ENCODE data around the gene PDLIM4. TPM values are rescaled to one million over a fixed set of nuclear protein-coding genes. Genes with fewer than 3 reads are reported as not detected.

The PDLIM4 gene
- total RNA-seq, 1 experiment from 2014 or later = 7.6 TPM

DNA sequence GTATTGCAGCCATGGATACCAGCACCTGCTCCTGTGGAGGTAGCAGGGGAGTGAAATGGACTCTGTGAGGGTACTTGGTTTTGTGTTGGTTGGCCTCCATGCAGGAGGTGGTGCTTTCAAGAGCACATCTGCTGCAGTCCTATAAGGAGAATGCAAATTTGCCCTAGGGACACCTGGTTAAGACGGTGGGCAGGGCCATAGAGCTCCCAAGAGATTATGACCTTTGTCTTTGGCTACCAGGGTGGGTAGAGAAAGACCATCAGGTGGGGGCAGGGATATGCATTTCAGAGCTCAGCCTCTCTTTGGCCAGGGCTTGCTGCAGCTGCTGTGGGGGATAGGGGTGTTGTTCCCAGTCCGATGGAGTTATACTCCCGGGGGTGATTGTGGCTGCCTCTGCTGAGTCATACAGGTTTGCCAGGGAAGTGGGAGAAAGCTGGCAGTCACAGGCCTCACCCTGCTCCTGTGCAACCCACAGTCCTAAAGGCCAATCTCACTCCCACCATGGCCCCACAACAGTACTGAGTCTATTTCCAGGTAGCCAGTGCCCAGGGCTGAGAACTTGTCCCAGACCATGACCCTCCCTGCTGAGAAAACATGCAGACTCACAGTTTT, 14.0 kb upstream of the PDLIM4 start:
- Histone ChIP-seq H4K20me1 (ENCODE audit: control insufficient read depth, insufficient read depth, insufficient read length) (no peaks in the 10 kb centered on the region), H2AK5ac (ENCODE audit: insufficient read length, low read length) (no peak overlapping the region), H3K27me3 (ENCODE audit: insufficient read depth, low read length) (no peaks in the 10 kb centered on the region), H3K79me2 (ENCODE audit: insufficient read depth, low read length) (no peaks in the 10 kb centered on the region), H4K8ac (replicated peaks; ENCODE audit: insufficient read length, low read depth, low read length) (no peak overlapping the region), H3K56ac (ENCODE audit: insufficient read length, low read depth, low read length) (no peak overlapping the region), H2BK15ac (ENCODE audit: low read depth, low read length) (no peak overlapping the region), H3K79me1 (ENCODE audit: insufficient read depth, low read depth, low read length, poor library complexity, severe bottlenecking) (no peaks in the 10 kb centered on the region), H2BK12ac (ENCODE audit: insufficient read length, low read depth, low read length) (no peak overlapping the region), H3K23ac (ENCODE audit: insufficient read length, low read depth, low read length) (no peak overlapping the region), H4K91ac (ENCODE audit: insufficient read length, low read depth, low read length) (no peak overlapping the region), H2AFZ (ENCODE audit: low read length) (no peak overlapping the region), H3K4ac (ENCODE audit: low read depth, low read length) (no peak overlapping the region), H3K9ac (ENCODE audit: extremely low read depth, insufficient read length, low read length) (no peak overlapping the region), H3K9me3 (ENCODE audit: control insufficient read depth, low read depth, low read length) (no peaks in the 10 kb centered on the region), H2BK5ac (ENCODE audit: insufficient read length, low read length) (no peak overlapping the region), H2BK120ac (ENCODE audit: low read depth, low read length, poor library complexity, severe bottlenecking) (no peak overlapping the region), H3K4me2 (ENCODE audit: insufficient read depth, insufficient read length, low read length) (no peak overlapping the region), H3K4me1 (ENCODE audit: insufficient read depth, low read length) (no peaks in the 10 kb centered on the region), H3K18ac (ENCODE audit: insufficient read length, low read depth, low read length) (no peak overlapping the region), H2BK20ac (ENCODE audit: low read depth, low read length, poor library complexity, severe bottlenecking) (no peak overlapping the region), H4K5ac (ENCODE audit: insufficient read length, low read depth, low read length) (no peak overlapping the region), H3K27ac (ENCODE audit: insufficient read length, low read depth, low read length) (no peak overlapping the region), H3T11ph (ENCODE audit: low read length) (no peak overlapping the region), H3K23me2 (ENCODE audit: insufficient read length, low read depth, low read length, poor library complexity, severe bottlenecking) (no peaks in the 10 kb centered on the region), H3K14ac (ENCODE audit: insufficient read depth, low read length) (no peak overlapping the region)
- TF ChIP-seq, protein P1, sequence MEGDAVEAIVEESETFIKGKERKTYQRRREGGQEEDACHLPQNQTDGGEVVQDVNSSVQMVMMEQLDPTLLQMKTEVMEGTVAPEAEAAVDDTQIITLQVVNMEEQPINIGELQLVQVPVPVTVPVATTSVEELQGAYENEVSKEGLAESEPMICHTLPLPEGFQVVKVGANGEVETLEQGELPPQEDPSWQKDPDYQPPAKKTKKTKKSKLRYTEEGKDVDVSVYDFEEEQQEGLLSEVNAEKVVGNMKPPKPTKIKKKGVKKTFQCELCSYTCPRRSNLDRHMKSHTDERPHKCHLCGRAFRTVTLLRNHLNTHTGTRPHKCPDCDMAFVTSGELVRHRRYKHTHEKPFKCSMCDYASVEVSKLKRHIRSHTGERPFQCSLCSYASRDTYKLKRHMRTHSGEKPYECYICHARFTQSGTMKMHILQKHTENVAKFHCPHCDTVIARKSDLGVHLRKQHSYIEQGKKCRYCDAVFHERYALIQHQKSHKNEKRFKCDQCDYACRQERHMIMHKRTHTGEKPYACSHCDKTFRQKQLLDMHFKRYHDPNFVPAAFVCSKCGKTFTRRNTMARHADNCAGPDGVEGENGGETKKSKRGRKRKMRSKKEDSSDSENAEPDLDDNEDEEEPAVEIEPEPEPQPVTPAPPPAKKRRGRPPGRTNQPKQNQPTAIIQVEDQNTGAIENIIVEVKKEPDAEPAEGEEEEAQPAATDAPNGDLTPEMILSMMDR (conservative IDR thresholded peaks at IDR 0.05) = no peak
- no peak overlapping the region; a peak in 2 of 7 replicates for H3K27ac Mint-ChIP-seq
- peaks cover 3% of the 10 kb centered on the region in 2 experiments; a peak in 1 of 4 replicates for H3K4me1 Mint-ChIP-seq
- no peak for DNase-seq
- peaks cover 2% of the 10 kb centered on the region for H3K27me3 Mint-ChIP-seq (ENCODE audit: low read depth)
- peaks cover 14 to 20% of the 10 kb centered on the region in 2 experiments for H3K9me3 Mint-ChIP-seq
- WGBS (ENCODE audit: extremely low coverage, insufficient read length, low lambda C conversion rate) = no CpG with 5 or more reads among the region's 3 CpGs
- H3K36me3 Mint-ChIP-seq (ENCODE audit: insufficient read depth in 1 of 3, low read depth in 3 of 3) = peaks cover 5 to 13% (median 6%) of the 10 kb centered on the region in 3 experiments
- no peak overlapping the region for H3K4me3 Mint-ChIP-seq

Measured in H9 (cell line).